Measurements from ENCODE around the gene SEPTIN14. TPM values are rescaled to one million over a fixed set of nuclear protein-coding genes. Genes with fewer than 3 reads are reported as not detected.
"Not testable (repeated sequence)": the region's sequence is repeated elsewhere in the genome, so short reads cannot be mapped to it uniquely, and the experiment has no call there.

SEPTIN14 gene
- not detected for total RNA-seq
- not detected for polyA plus RNA-seq
- long read RNA-seq, donor 1, result 0 reads
- long read RNA-seq, donor 2, result 0 reads
- long read RNA-seq, donor 3, result 0 reads

GRCh38 chr7:55862652-55863051 is at the start of gene SEPTIN14:
Gene SEPTIN14 (minus strand): TSS chr7:55862752. CDS start chr7:55861996, 756 bp downstream.
- DNase-seq; H3K4me3 ChIP-seq; H3K27ac ChIP-seq; H3K4me1 ChIP-seq (ENCODE audit: insufficient read depth); H3K36me3 ChIP-seq; intact Hi-C loops (cut with DNase I); H3K9me3 ChIP-seq; H3K27me3 ChIP-seq: not testable (repeated sequence)
- 76 to 83% (median 76%) methylated on average over 2 of the region's 2 CpGs for WGBS, 3 donors

DNA sequence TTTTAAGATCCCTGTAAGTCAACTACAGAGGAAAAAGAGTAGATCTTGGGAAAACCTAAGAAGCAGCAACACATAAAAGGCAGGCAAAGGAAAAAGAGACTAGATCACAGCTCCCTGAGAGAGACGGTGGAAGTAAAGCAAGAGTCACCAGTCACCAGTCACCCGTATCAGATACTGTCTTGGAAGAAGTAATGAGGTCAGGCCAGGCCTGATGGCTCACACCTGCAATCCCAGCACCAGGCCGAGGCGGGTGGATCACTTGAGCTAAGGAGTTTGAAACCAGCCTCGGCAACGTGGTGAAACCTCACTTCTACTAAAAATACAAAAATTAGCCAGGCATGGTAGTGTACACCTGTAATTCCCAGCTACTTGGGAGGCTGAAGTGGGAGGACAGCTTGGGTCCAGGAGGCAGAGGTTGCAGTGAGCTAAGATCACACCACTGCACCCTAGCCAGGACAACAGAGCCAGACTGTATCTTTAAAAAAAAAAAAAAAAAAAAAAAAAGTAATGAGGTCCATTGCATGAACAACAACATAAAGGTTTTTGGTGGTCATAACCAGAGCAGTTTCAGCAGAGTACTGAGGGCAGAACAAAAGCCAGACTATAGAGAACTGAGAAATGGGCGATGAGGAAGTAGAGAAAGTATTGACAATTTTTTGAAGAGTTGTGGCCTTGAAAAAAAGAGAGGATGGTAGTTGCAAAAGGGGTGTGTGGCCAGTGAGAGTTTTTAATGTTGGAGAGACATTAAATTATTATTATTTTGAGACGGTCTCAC is 41.6 kb upstream of the SEPTIN14 start:
- WGBS, 3 donors, result 77 to 88% (median 86%) methylated on average over 2 to 8 of the region's 8 CpGs
- no peak for TF ChIP-seq CTCF (IDR thresholded peaks at IDR 0.05)
- TF ChIP-seq EP300 (IDR thresholded peaks at IDR 0.05), result no peak
- no peak for TF ChIP-seq POLR2A (IDR thresholded peaks at IDR 0.05)
- Histone ChIP-seq H3K36me3 (no peaks in the 10 kb centered on the region), H3K4me1 (ENCODE audit: insufficient read depth) (no peaks in the 10 kb centered on the region), H3K27ac (no peak overlapping the region), H3K27me3 (no peaks in the 10 kb centered on the region), H3K9me3 (no peaks in the 10 kb centered on the region), H3K4me3 (no peak overlapping the region)
- intact Hi-C loops (cut with DNase I), result no loop called here
- no peak for DNase-seq

- H3K27ac ChIP-seq; H3K36me3 ChIP-seq; H3K27me3 ChIP-seq; DNase-seq; intact Hi-C loops (cut with DNase I); H3K4me3 ChIP-seq; H3K9me3 ChIP-seq; H3K4me1 ChIP-seq (ENCODE audit: insufficient read depth): not testable (repeated sequence)
- 94 to 100% (median 100%) methylated on average over 1 of the region's 1 CpG for WGBS, 3 donors
These were observed 38.5 kb upstream of the SEPTIN14 start for GRCh38 chr7:55901059-55901458.

- Histone ChIP-seq H3K27ac (no peak overlapping the region), H3K36me3 (no peaks in the 10 kb centered on the region), H3K9me3 (no peaks in the 10 kb centered on the region), H3K4me3 (no peak overlapping the region), H3K27me3 (no peaks in the 10 kb centered on the region), H3K4me1 (ENCODE audit: insufficient read depth) (no peaks in the 10 kb centered on the region)
- intact Hi-C loops (cut with DNase I), result no loop called here
- DNase-seq, result no peak
- no peak for TF ChIP-seq POLR2A (IDR thresholded peaks at IDR 0.05)
- no peak for TF ChIP-seq CTCF (IDR thresholded peaks at IDR 0.05)
- TF ChIP-seq EP300 (IDR thresholded peaks at IDR 0.05), result no peak
- 88 to 93% (median 89%) methylated on average over 4 of the region's 4 CpGs for WGBS, 3 donors
These were observed 35.7 kb upstream of the SEPTIN14 start for GRCh38 chr7:55898287-55898686.

DNA sequence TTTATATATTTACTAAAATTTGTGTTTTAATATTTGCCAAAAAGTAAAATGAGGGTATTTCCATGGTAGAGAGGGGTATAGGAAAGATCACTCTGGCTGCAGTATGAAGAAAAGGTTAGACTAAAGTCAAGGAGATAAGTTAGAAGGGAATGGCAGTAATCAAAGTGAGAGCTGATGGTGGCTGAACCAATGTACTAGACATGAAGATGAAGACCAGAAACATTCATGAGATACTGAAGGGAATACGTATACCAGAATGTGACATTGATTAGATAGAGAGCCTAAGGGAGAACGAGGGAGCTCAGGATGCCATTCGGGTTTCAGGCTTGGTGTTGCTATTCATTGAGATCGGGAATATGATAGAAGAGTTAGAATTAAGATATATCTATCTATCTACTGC is 32.5 kb upstream of the SEPTIN14 start:
- Histone ChIP-seq H3K4me1 (ENCODE audit: insufficient read depth) (no peaks in the 10 kb centered on the region), H3K9me3 (no peaks in the 10 kb centered on the region), H3K4me3 (no peak overlapping the region), H3K36me3 (no peaks in the 10 kb centered on the region), H3K27me3 (no peaks in the 10 kb centered on the region), H3K27ac (no peak overlapping the region)
- intact Hi-C loops (cut with DNase I), result no loop called here
- TF ChIP-seq CTCF (IDR thresholded peaks at IDR 0.05) (no peak), EP300 (IDR thresholded peaks at IDR 0.05) (no peak), POLR2A (IDR thresholded peaks at IDR 0.05) (no peak)
- 93 to 96% (median 96%) methylated on average over 4 of the region's 4 CpGs for WGBS, 3 donors
- DNase-seq, result no peak
